DND-41 (cell line): ENCODE results near the gene ZNF304.
"Not testable (repeated sequence)": the region's sequence is repeated elsewhere in the genome, so short reads cannot be mapped to it uniquely, and the experiment has no call there.

Source experiments
- ATAC-seq: fragments of 200-7000 bp; cut with Tn5 transposase; 3 replicates; pipeline ENCODE4 v1.9.1; 2021; ENCODE audit warnings: low read depth; ENCODE audit not compliant: insufficient read depth
- DNase-seq: peaks from one replicate; pipeline ENCODE4 v3.0.0-alpha.2; 2020
- H2AFZ ChIP-seq: 2 replicates; pipeline ENCODE4 v1.6.0; 2012; ENCODE audit warnings: low read depth, low read length
- H3K27ac ChIP-seq: 2 replicates; pipeline ENCODE4 v1.5.1; 2012; ENCODE audit warnings: low read length, inconsistent platforms
- H3K27me3 ChIP-seq: fragments of 200-600 bp; sonication (generic); 2 replicates; pipeline ENCODE4 v1.6.0; 2012; ENCODE audit warnings: low read length, mild to moderate bottlenecking, inconsistent platforms; ENCODE audit not compliant: insufficient read depth, poor library complexity
- H3K36me3 ChIP-seq: 2 replicates; pipeline ENCODE4 v1.5.1; 2012; ENCODE audit warnings: low read length, inconsistent platforms; ENCODE audit not compliant: insufficient read depth
- H3K4me1 ChIP-seq: 2 replicates; pipeline ENCODE4 v1.5.1; 2012; ENCODE audit warnings: mild to moderate bottlenecking, low read length; ENCODE audit not compliant: insufficient read depth
- H3K4me2 ChIP-seq: 2 replicates; pipeline ENCODE4 v1.6.0; 2012; ENCODE audit warnings: mild to moderate bottlenecking, moderate library complexity, low read length, inconsistent platforms; ENCODE audit not compliant: insufficient read depth
- H3K4me3 ChIP-seq, 2 experiments: fragments of 200-600 bp in 1 of 2; shearing (Covaris generic) in 1 of 2; 2 replicates each; pipeline ENCODE4 v1.5.1; 2012 to 2016; ENCODE audit warnings: inconsistent platforms in 2 of 2, low read length in 2 of 2, mild to moderate bottlenecking in 2 of 2, low read depth in 1 of 2, moderate library complexity in 1 of 2
- H3K79me2 ChIP-seq: 2 replicates; pipeline ENCODE4 v1.6.0; 2012; ENCODE audit warnings: low read length, inconsistent platforms; ENCODE audit not compliant: insufficient read depth
- H3K9ac ChIP-seq: 2 replicates; pipeline ENCODE4 v1.6.0; 2012; ENCODE audit warnings: low read depth, mild to moderate bottlenecking, inconsistent platforms, low read length, moderate library complexity
- H3K9me3 ChIP-seq: 2 replicates; pipeline ENCODE4 v1.5.1; 2012; ENCODE audit warnings: low read length, moderate library complexity, mild to moderate bottlenecking, inconsistent platforms; ENCODE audit not compliant: insufficient read depth, severe bottlenecking
- H4K20me1 ChIP-seq: 2 replicates; pipeline ENCODE4 v1.6.0; 2012; ENCODE audit warnings: low read length; ENCODE audit not compliant: insufficient read depth
- CTCF ChIP-seq: IDR thresholded peaks from 2 replicates; pipeline ENCODE4 v1.5.1; 2012; ENCODE audit warnings: borderline replicate concordance, low read length, moderate library complexity, mild to moderate bottlenecking; ENCODE audit not compliant: poor library complexity, severe bottlenecking; ENCODE audit errors: extremely low read depth
- EZH2 ChIP-seq: IDR thresholded peaks from 3 replicates; pipeline ENCODE4 v1.6.1; 2012; ENCODE audit warnings: borderline replicate concordance, low read depth, mild to moderate bottlenecking, moderate library complexity, low read length, inconsistent platforms; ENCODE audit not compliant: severe bottlenecking

ZNF304 gene

GRCh38 chr19:57374179-57374578, 23.1 kb downstream of the ZNF304 start:
- Histone ChIP-seq H3K4me3 (no peak overlapping the region), H3K4me1 (no peaks in the 10 kb centered on the region), H3K79me2 (no peaks in the 10 kb centered on the region), H3K9me3 (peaks cover 4% of the 10 kb centered on the region), H3K36me3 (peaks cover 55% of the 10 kb centered on the region), H4K20me1 (no peaks in the 10 kb centered on the region), H3K27me3 (no peaks in the 10 kb centered on the region), H3K27ac (no peak overlapping the region), H3K9ac (no peak overlapping the region), H3K4me2 (no peak overlapping the region), H2AFZ (no peak overlapping the region)
- DNase-seq (no peak), ATAC-seq (no peak)
- TF ChIP-seq CTCF (no peak), EZH2 (no peak)

GRCh38 chr19:57374647-57375046, 23.6 kb downstream of the ZNF304 start:
- not testable (repeated sequence) for DNase-seq, H3K9ac ChIP-seq, H3K4me1 ChIP-seq, H3K9me3 ChIP-seq, H4K20me1 ChIP-seq, H3K79me2 ChIP-seq, H2AFZ ChIP-seq, H3K27ac ChIP-seq, ATAC-seq, H3K27me3 ChIP-seq, H3K4me3 ChIP-seq, H3K4me2 ChIP-seq
- peaks cover 55% of the 10 kb centered on the region for H3K36me3 ChIP-seq

GRCh38 chr19:57376151-57376550, 25.1 kb downstream of the ZNF304 start:
- Histone ChIP-seq H3K4me2 (no peak overlapping the region), H3K4me3 (no peak overlapping the region), H3K9ac (no peak overlapping the region), H3K27me3 (no peaks in the 10 kb centered on the region), H3K4me1 (no peaks in the 10 kb centered on the region), H4K20me1 (no peaks in the 10 kb centered on the region), H2AFZ (no peak overlapping the region), H3K27ac (no peak overlapping the region), H3K79me2 (no peaks in the 10 kb centered on the region), H3K36me3 (peaks cover 55% of the 10 kb centered on the region), H3K9me3 (peaks cover 4% of the 10 kb centered on the region)
- no peak for ATAC-seq
- TF ChIP-seq CTCF (no peak), EZH2 (no peak)
- DNase-seq = no peak

- Histone ChIP-seq H3K36me3 (peaks cover 40% of the 10 kb centered on the region), H3K27me3 (no peaks in the 10 kb centered on the region)
These were observed 26.6 kb downstream of the ZNF304 start for GRCh38 chr19:57377498-57378146.

More at GRCh38 chr19:57377498-57378146, 26.6 kb downstream of the ZNF304 start:
- H3K9me3 ChIP-seq = peaks cover 4% of the 10 kb centered on the region
- H3K79me2 ChIP-seq = no peaks in the 10 kb centered on the region
- no peak overlapping the region for H3K9ac ChIP-seq
- H2AFZ ChIP-seq = no peak overlapping the region
- H3K4me2 ChIP-seq = no peak overlapping the region
- H3K27ac ChIP-seq = no peak overlapping the region
- no peaks in the 10 kb centered on the region for H3K4me1 ChIP-seq
- ATAC-seq (no peak), DNase-seq (no peak)
- no peaks in the 10 kb centered on the region for H4K20me1 ChIP-seq
- TF ChIP-seq EZH2 (no peak), CTCF (no peak)
- no peak overlapping the region for H3K4me3 ChIP-seq
